BLaER1 (cell line): ENCODE data around the gene GTPBP6.

Experiments
- H3K27ac ChIP-seq: shearing (Covaris generic); formaldehyde crosslinking; 2 replicates; pipeline ENCODE4 v1.8.1; 2022
- H3K27me3 ChIP-seq: shearing (Covaris generic); formaldehyde crosslinking; 2 replicates; pipeline ENCODE4 v1.8.1; 2022
- H3K36me3 ChIP-seq: shearing (Covaris generic); formaldehyde crosslinking; 2 replicates; pipeline ENCODE4 v1.8.1; 2022
- H3K4me1 ChIP-seq: shearing (Covaris generic); formaldehyde crosslinking; 2 replicates; pipeline ENCODE4 v1.8.1; 2022
- H3K4me2 ChIP-seq: shearing (Covaris generic); formaldehyde crosslinking; 2 replicates; pipeline ENCODE4 v1.8.1; 2022
- H3K4me3 ChIP-seq: shearing (Covaris generic); formaldehyde crosslinking; 2 replicates; pipeline ENCODE4 v1.8.1; 2022
- H3K9ac ChIP-seq: shearing (Covaris generic); formaldehyde crosslinking; 2 replicates; pipeline ENCODE4 v1.8.1; 2022
- H3K9me3 ChIP-seq: shearing (Covaris generic); formaldehyde crosslinking; 2 replicates; pipeline ENCODE4 v1.8.1; 2022
- H4K20me1 ChIP-seq: shearing (Covaris generic); formaldehyde crosslinking; 2 replicates; pipeline ENCODE4 v1.8.1; 2022
- Cebpa-rat ChIP-seq: shearing (Covaris generic); IDR thresholded peaks from 2 replicates; pipeline ENCODE4 v1.8.1; 2022

The GTPBP6 gene

GRCh38 chrX:336227-336626 lies 17.6 kb upstream of the GTPBP6 start:
- H3K9me3 ChIP-seq: peaks cover 15% of the 10 kb centered on the region
- no peak overlapping the region for H3K9ac ChIP-seq
- peaks cover 9% of the 10 kb centered on the region for H3K27me3 ChIP-seq
- H3K4me1 ChIP-seq: peaks cover 6% of the 10 kb centered on the region; the same call in 1 of the 2 replicates
- no peak for TF ChIP-seq Cebpa-rat
- H3K4me2 ChIP-seq: no peak overlapping the region
- no peak overlapping the region for H3K4me3 ChIP-seq
- peaks cover 44% of the 10 kb centered on the region; the same call in 1 of the 2 replicates for H4K20me1 ChIP-seq
- peaks cover 78% of the 10 kb centered on the region for H3K36me3 ChIP-seq
- no peak overlapping the region for H3K27ac ChIP-seq

DNA sequence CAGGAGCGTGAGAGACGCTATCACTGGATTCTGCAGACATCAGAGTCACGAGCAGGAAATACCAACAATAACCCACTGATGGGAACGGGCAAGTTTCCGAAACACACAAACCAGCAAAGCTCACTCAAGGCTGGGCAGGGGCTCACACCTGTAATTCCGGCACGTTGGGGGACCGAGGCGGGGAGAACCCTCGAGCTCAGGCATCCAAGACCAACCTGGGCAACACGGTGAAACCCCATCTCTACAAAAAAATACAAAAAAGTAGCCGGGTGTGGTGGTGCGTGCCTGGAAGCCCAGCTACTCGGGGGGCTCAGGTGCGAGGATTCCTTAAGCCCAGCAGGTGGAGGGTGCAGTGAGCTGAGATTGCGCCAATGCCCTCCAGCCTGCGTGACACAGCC lies 17.2 kb upstream of the GTPBP6 start:
- H3K4me3 ChIP-seq: no peak overlapping the region
- peaks cover 74% of the 10 kb centered on the region for H3K36me3 ChIP-seq
- H3K27ac ChIP-seq: no peak overlapping the region
- no peak overlapping the region for H3K9ac ChIP-seq
- H3K27me3 ChIP-seq: peaks cover 14% of the 10 kb centered on the region
- peaks cover 10% of the 10 kb centered on the region for H3K9me3 ChIP-seq
- no peak for TF ChIP-seq Cebpa-rat
- H4K20me1 ChIP-seq: peaks cover 44% of the 10 kb centered on the region; the same call in 1 of the 2 replicates
- H3K4me2 ChIP-seq: no peak overlapping the region
- H3K4me1 ChIP-seq: peaks cover 10% of the 10 kb centered on the region; the same call in 1 of the 2 replicates

GRCh38 chrX:334971-335757 lies 16.6 kb upstream of the GTPBP6 start:
- no peak for TF ChIP-seq Cebpa-rat
- Histone ChIP-seq H3K27me3 (peaks cover 17% of the 10 kb centered on the region), H3K9ac (no peak overlapping the region), H3K9me3 (peaks cover 7% of the 10 kb centered on the region), H3K4me2 (no peak overlapping the region), H3K4me3 (no peak overlapping the region), H3K4me1 (peaks cover 10% of the 10 kb centered on the region; the same call in 1 of the 2 replicates), H4K20me1 (peaks cover 44% of the 10 kb centered on the region; the same call in 1 of the 2 replicates), H3K27ac (no peak overlapping the region), H3K36me3 (peaks cover 70% of the 10 kb centered on the region)

GRCh38 chrX:334331-334891 lies 15.8 kb upstream of the GTPBP6 start:
- no peak overlapping the region for H3K9ac ChIP-seq
- H3K4me1 ChIP-seq: peaks cover 10% of the 10 kb centered on the region; the same call in 1 of the 2 replicates
- TF ChIP-seq Cebpa-rat: no peak
- peaks cover 44% of the 10 kb centered on the region; the same call in 1 of the 2 replicates for H4K20me1 ChIP-seq
- H3K9me3 ChIP-seq: peaks cover 7% of the 10 kb centered on the region
- no peak overlapping the region for H3K27ac ChIP-seq
- H3K4me3 ChIP-seq: no peak overlapping the region
- H3K4me2 ChIP-seq: no peak overlapping the region
- H3K36me3 ChIP-seq: peaks cover 70% of the 10 kb centered on the region
- H3K27me3 ChIP-seq: peaks cover 17% of the 10 kb centered on the region

- no peak overlapping the region for H3K4me3 ChIP-seq
- H3K27me3 ChIP-seq: peaks cover 17% of the 10 kb centered on the region
- no peak overlapping the region for H3K9ac ChIP-seq
- H3K4me2 ChIP-seq: no peak overlapping the region
- peaks cover 10% of the 10 kb centered on the region; the same call in 1 of the 2 replicates for H3K4me1 ChIP-seq
- H3K9me3 ChIP-seq: peaks cover 3% of the 10 kb centered on the region; the same call in 1 of the 2 replicates
- no peak overlapping the region for H3K27ac ChIP-seq
- H4K20me1 ChIP-seq: peaks cover 44% of the 10 kb centered on the region; the same call in 1 of the 2 replicates
- no peak for TF ChIP-seq Cebpa-rat
- peaks cover 65% of the 10 kb centered on the region for H3K36me3 ChIP-seq
Measured at GRCh38 chrX:333611-334311, 15.2 kb upstream of the GTPBP6 start.

- Histone ChIP-seq H3K4me2 (no peak overlapping the region), H3K27ac (no peak overlapping the region), H3K4me3 (no peak overlapping the region), H3K9me3 (no peaks in the 10 kb centered on the region; the same call in 1 of the 2 replicates), H3K9ac (no peak overlapping the region), H3K27me3 (peaks cover 17% of the 10 kb centered on the region), H3K4me1 (peaks cover 10% of the 10 kb centered on the region; the same call in 1 of the 2 replicates), H4K20me1 (peaks cover 44% of the 10 kb centered on the region; the same call in 1 of the 2 replicates), H3K36me3 (peaks cover 58% of the 10 kb centered on the region)
- TF ChIP-seq Cebpa-rat: no peak
Measured at GRCh38 chrX:332916-333610, 14.5 kb upstream of the GTPBP6 start.

- Histone ChIP-seq H3K9ac (no peak overlapping the region), H3K4me3 (no peak overlapping the region), H3K4me1 (peaks cover 10% of the 10 kb centered on the region; the same call in 1 of the 2 replicates), H4K20me1 (peaks cover 44% of the 10 kb centered on the region; the same call in 1 of the 2 replicates), H3K9me3 (no peaks in the 10 kb centered on the region; the same call in 1 of the 2 replicates), H3K27ac (no peak overlapping the region), H3K36me3 (peaks cover 52% of the 10 kb centered on the region), H3K4me2 (no peak overlapping the region), H3K27me3 (peaks cover 17% of the 10 kb centered on the region)
- no peak for TF ChIP-seq Cebpa-rat
Measured at GRCh38 chrX:332496-332860, 13.9 kb upstream of the GTPBP6 start.

DNA sequence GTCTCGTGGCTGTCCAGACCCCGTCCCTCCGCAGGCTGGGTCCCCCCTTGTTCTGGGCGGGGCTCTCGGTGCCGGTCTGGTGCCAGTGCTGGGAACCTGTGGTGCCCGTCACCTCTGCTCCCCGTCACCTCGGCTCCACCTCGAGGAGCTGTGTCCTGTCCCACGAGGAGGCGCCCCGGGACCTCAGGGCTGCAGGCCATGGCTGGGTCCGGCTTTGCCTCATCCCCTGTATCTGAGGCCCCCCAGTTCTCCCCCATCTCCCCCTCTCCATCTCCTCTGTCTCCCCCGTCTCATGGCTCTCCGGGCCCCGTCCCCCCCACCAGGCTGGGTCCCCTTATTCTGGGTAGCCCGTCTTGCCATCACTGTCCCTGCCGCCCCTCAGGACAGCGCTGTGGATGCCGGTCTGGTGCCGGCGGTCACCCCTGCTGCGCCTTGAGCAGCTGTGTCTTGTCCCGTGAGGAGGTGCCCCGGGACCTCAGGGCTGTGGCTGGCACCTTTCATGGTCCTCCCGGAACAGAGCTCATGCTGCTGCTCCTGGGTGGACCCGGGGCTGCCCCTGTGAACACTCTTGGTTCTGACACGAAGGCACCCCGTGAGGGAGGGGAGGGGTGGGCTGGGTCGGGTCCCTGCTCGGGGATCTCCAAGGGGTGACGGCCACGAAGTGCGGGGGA lies 13.4 kb upstream of the GTPBP6 start:
- Histone ChIP-seq H3K36me3 (peaks cover 47% of the 10 kb centered on the region), H3K27me3 (peaks cover 17% of the 10 kb centered on the region), H4K20me1 (peaks cover 44% of the 10 kb centered on the region; the same call in 1 of the 2 replicates), H3K4me2 (peak overlapping the region; percentile 55), H3K27ac (no peak overlapping the region), H3K4me1 (peaks cover 10% of the 10 kb centered on the region; the same call in 1 of the 2 replicates), H3K9me3 (no peaks in the 10 kb centered on the region), H3K4me3 (0 out of 2 replicates have a peak overlapping the region, but pooled peaks have one; percentile 31), H3K9ac (no peak overlapping the region)
- no peak for TF ChIP-seq Cebpa-rat
